IMR-90 (cell line): Measurements from ENCODE around the gene PRMT5. TPM values are rescaled to one million over a fixed set of nuclear protein-coding genes. Genes with fewer than 3 reads are reported as not detected.

Experiments
- ATAC-seq: fragments of 200-7000 bp; cut with Tn5 transposase; 2 replicates; pipeline ENCODE4 v1.9.1; 2020; ENCODE audit warnings: low read depth, mild to moderate bottlenecking, moderate library complexity
- BruUV-seq: library from RNA; stranded (reverse); fragments of 400-500 nt; replicated peaks from 2 replicates; lab custom pipeline; 2021; lab: Mats Ljungman, UMichigan
- CTCF ChIA-PET: fragments of 300-600 bp; formaldehyde crosslinking; extraction: SDS; loops from one replicate; lab custom pipeline; 2021; ENCODE audit warnings: antibody characterized with exemption; lab: Yijun Ruan, JAX
- POLR2A ChIA-PET: fragments of 300-600 bp; sonication (Branson Sonifier 250); formaldehyde crosslinking; loops from one replicate; lab custom pipeline; 2022; ENCODE audit warnings: antibody characterized with exemption; ENCODE audit not compliant: unreplicated experiment; lab: Charles Lee
- DNase-seq: peaks from one replicate; pipeline ENCODE4 v3.0.0; 2013
- H2AFZ ChIP-seq: replicated peaks from 2 replicates; pipeline ENCODE3; 2013; ENCODE audit warnings: low read length, mild to moderate bottlenecking; ENCODE audit not compliant: poor library complexity
- H2AK5ac ChIP-seq: 2 replicates; pipeline ENCODE4 v1.6.1; 2013; ENCODE audit warnings: low read depth, low read length, inconsistent platforms
- H2AK9ac ChIP-seq: replicated peaks from 2 replicates; pipeline ENCODE3; 2013; ENCODE audit warnings: mild to moderate bottlenecking, low read depth, low read length, moderate library complexity; ENCODE audit not compliant: poor library complexity
- H2BK120ac ChIP-seq: 2 replicates; pipeline ENCODE4 v1.6.1; 2013; ENCODE audit warnings: low read depth, low read length, inconsistent platforms
- H2BK15ac ChIP-seq: 3 replicates; pipeline ENCODE4 v1.6.1; 2013; ENCODE audit warnings: low read depth, low read length, inconsistent platforms
- H2BK20ac ChIP-seq: 2 replicates; pipeline ENCODE4 v1.6.1; 2013; ENCODE audit warnings: low read depth, mild to moderate bottlenecking, inconsistent platforms, low read length, moderate library complexity
- H2BK5ac ChIP-seq: 2 replicates; pipeline ENCODE4 v1.6.1; 2013; ENCODE audit warnings: mild to moderate bottlenecking, low read depth, low read length, inconsistent platforms; ENCODE audit not compliant: poor library complexity, severe bottlenecking
- H3K14ac ChIP-seq: replicated peaks from 2 replicates; pipeline ENCODE4 v1.6.1; 2013; ENCODE audit warnings: low read depth, low read length, inconsistent platforms
- H3K18ac ChIP-seq: 2 replicates; pipeline ENCODE4 v1.6.1; 2013; ENCODE audit warnings: low read depth, low read length, control low read depth
- H3K23ac ChIP-seq: 2 replicates; pipeline ENCODE4 v1.6.1; 2013; ENCODE audit warnings: low read depth, low read length, inconsistent platforms
- H3K27ac ChIP-seq: 2 replicates; pipeline ENCODE4 v1.5.1; 2013; ENCODE audit warnings: mild to moderate bottlenecking, control low read depth, low read length; ENCODE audit not compliant: insufficient read depth
- H3K27me3 ChIP-seq: 2 replicates; pipeline ENCODE4 v1.6.1; 2013; ENCODE audit warnings: low read length; ENCODE audit not compliant: control insufficient read depth, insufficient read depth
- H3K36me3 ChIP-seq: 2 replicates; pipeline ENCODE4 v1.6.1; 2013; ENCODE audit warnings: low read length, mixed read lengths; ENCODE audit not compliant: control insufficient read depth, insufficient read depth
- H3K4ac ChIP-seq: 2 replicates; pipeline ENCODE4 v1.6.1; 2013; ENCODE audit warnings: low read depth, low read length, inconsistent platforms
- H3K4me1 ChIP-seq: 2 replicates; pipeline ENCODE4 v1.6.1; 2013; ENCODE audit warnings: low read length, mixed read lengths; ENCODE audit not compliant: control insufficient read depth, insufficient read depth
- H3K4me2 ChIP-seq: 2 replicates; pipeline ENCODE4 v1.6.1; 2013; ENCODE audit warnings: low read depth, mild to moderate bottlenecking, control low read depth, low read length, moderate library complexity
- H3K4me3 ChIP-seq: 2 replicates; pipeline ENCODE4 v1.5.1; 2013; ENCODE audit warnings: low read depth, mild to moderate bottlenecking, control low read depth, low read length, moderate library complexity; ENCODE audit not compliant: insufficient read depth
- H3K56ac ChIP-seq: 2 replicates; pipeline ENCODE4 v1.6.1; 2013; ENCODE audit warnings: low read length, inconsistent platforms; ENCODE audit not compliant: insufficient read depth; ENCODE audit errors: extremely low read depth
- H3K79me1 ChIP-seq, 2 experiments: 2 replicates each; pipeline ENCODE4 v1.6.1; 2013; ENCODE audit warnings: low read length in 2 of 2, inconsistent platforms in 1 of 2, low read depth in 1 of 2
- H3K9ac ChIP-seq: 2 replicates; pipeline ENCODE4 v1.6.1; 2013; ENCODE audit warnings: low read depth, low read length, control low read depth
- H3K9me1 ChIP-seq: 2 replicates; pipeline ENCODE4 v1.6.1; 2013; ENCODE audit warnings: low read length, inconsistent platforms; ENCODE audit not compliant: insufficient read depth
- H3K9me3 ChIP-seq: 2 replicates; pipeline ENCODE4 v1.6.1; 2013; ENCODE audit warnings: low read length; ENCODE audit not compliant: control insufficient read depth, insufficient read depth
- H4K20me1 ChIP-seq: 2 replicates; pipeline ENCODE4 v1.6.1; 2013; ENCODE audit warnings: low read length, inconsistent platforms; ENCODE audit not compliant: insufficient read depth
- H4K5ac ChIP-seq: 2 replicates; pipeline ENCODE4 v1.6.1; 2013; ENCODE audit warnings: mild to moderate bottlenecking, low read depth, low read length, control low read depth
- H4K8ac ChIP-seq, 2 experiments: 2 replicates each; pipeline ENCODE4 v1.6.1; 2013; ENCODE audit warnings: low read depth in 2 of 2, low read length in 2 of 2, control low read depth in 1 of 2, inconsistent platforms in 1 of 2
- H4K91ac ChIP-seq: 2 replicates; pipeline ENCODE4 v1.6.1; 2013; ENCODE audit warnings: low read depth, low read length, inconsistent platforms; ENCODE audit not compliant: insufficient read depth
- CTCF ChIP-seq: conservative IDR thresholded peaks from 2 replicates; pipeline ENCODE4 v1.5.1; 2012; ENCODE audit warnings: mild to moderate bottlenecking, low read depth, low read length, improper control_type of control experiment
- RAD21 ChIP-seq: IDR thresholded peaks from 2 replicates; pipeline ENCODE4 v1.6.1; 2012; ENCODE audit warnings: low read length, improper control_type of control experiment
- SMC3 ChIP-seq: fragments of 150-350 bp; IDR thresholded peaks from 2 replicates; pipeline ENCODE4 v1.6.1; 2016; ENCODE audit warnings: low read depth, mild to moderate bottlenecking, antibody characterized with exemption, low read length, moderate library complexity
- USF2 ChIP-seq: fragments of 150-350 bp; IDR thresholded peaks from 2 replicates; pipeline ENCODE4 v1.6.1; 2017; ENCODE audit warnings: mild to moderate bottlenecking, antibody characterized with exemption, low read length, low read depth
- WGBS, 2 experiments: methylation state at CpG; one replicate each; pipeline versions ENCODE4 v1.1.5 to v1.1.7; 2013; ENCODE audit warnings: missing lambda C conversion rate in 2 of 2; ENCODE audit not compliant: insufficient read length in 1 of 2; ENCODE audit errors: extremely low coverage in 2 of 2; 5-methylcytosine and 5-hydroxymethylcytosine counted together
- dilution Hi-C: fragments of 300-500 bp; cut with HindIII; formaldehyde crosslinking; loops from one replicate; pipeline ENCODE4 v1.14.3; 2018; ENCODE audit warnings: low sequenced_read_pairs; ENCODE audit not compliant: unreplicated experiment
- in situ Hi-C: fragments of 300-500 bp; cut with MboI; formaldehyde crosslinking; loops from 3 replicates; pipeline ENCODE4 v1.14.3; 2019; ENCODE audit warnings: low sequenced_read_pairs, inconsistent platforms, mixed read lengths
- intact Hi-C: fragments of 100-400 bp; cut with micrococcal nuclease; formaldehyde crosslinking; loops from 2 replicates; pipeline ENCODE4 v1.10.0; 2022
- polyA plus RNA-seq, 3 experiments: library from polyadenylated mRNA; depleted of rRNA; stranded (reverse); fragments of >200 nt; gene quantifications; 2 replicates each; pipeline ENCODE4 v1.2.3, GENCODE V29; 2012; ENCODE audit warnings: low replicate concordance in 1 of 3
- total RNA-seq: library from RNA; depleted of rRNA; stranded (reverse); fragments of >200 nt; gene quantifications from 2 replicates; pipeline ENCODE4 v1.2.3, GENCODE V29; 2012

Gene PRMT5
- total and polyA plus RNA-seq, 2 of the 4 experiments (the other 2 are of a cell fraction) = 99.3 to 136 TPM

- peaks cover 26% of the 10 kb centered on the region for H3K4me1 ChIP-seq
- H3K4me2 ChIP-seq = no peak overlapping the region
- H3K56ac ChIP-seq = no peak overlapping the region
- peaks cover 38 to 61% of the 10 kb centered on the region in 2 experiments for H3K79me1 ChIP-seq
- ChIA-PET CTCF (interaction anchor here (0.6 to 2.4 kb wide), 7 partner anchors 10 to 96 kb away, joined by 3 to 8 read pairs (median 3); no protein-coding TSS in a partner anchor), POLR2A (interaction anchor here (0.5 to 1.5 kb wide), 2 partner anchors 10 to 34 kb away, joined by 5 to 13 read pairs; partner anchors contain the start of gene AJUBA)
- H4K8ac ChIP-seq = 0 out of 4 replicates have a peak overlapping the region, but pooled peaks of 1 of the 2 experiments have one; percentile 24
- DNase-seq (peak; percentile 70), ATAC-seq (peak; percentile 36)
- BruUV-seq = no TSS peak
- no peak overlapping the region for H4K5ac ChIP-seq
- H3K18ac ChIP-seq = no peak overlapping the region
- H3K9me1 ChIP-seq = peaks cover 5% of the 10 kb centered on the region; the same call in 1 of the 2 replicates
- peak; percentile 56 for TF ChIP-seq SMC3
- no peak for TF ChIP-seq USF2
- peak; percentile 79 for TF ChIP-seq RAD21
- peak; percentile 71 for TF ChIP-seq CTCF
- 83% methylated on average over 3 of the region's 6 CpGs; no CpG with 5 or more reads in 1 of the 2 experiments for WGBS, 2 experiments
- 0 out of 2 replicates have a peak overlapping the region, but pooled peaks have one; percentile 20 for H3K14ac ChIP-seq
- no peaks in the 10 kb centered on the region for H3K9me3 ChIP-seq
- no peak overlapping the region for H2BK15ac ChIP-seq
- no peak overlapping the region; the same call in 1 of the 2 replicates for H3K23ac ChIP-seq
- H2BK20ac ChIP-seq = no peak overlapping the region
- H2BK5ac ChIP-seq = no peak overlapping the region
- H3K4ac ChIP-seq = no peak overlapping the region
- no peak overlapping the region for H3K27ac ChIP-seq
- H4K20me1 ChIP-seq = peaks cover 38% of the 10 kb centered on the region
- peaks cover 49% of the 10 kb centered on the region for H3K36me3 ChIP-seq
- dilution Hi-C loops = no loop called here
- no peak overlapping the region for H2BK120ac ChIP-seq
- no peak overlapping the region for H3K9ac ChIP-seq
- in situ Hi-C loops = no loop called here
- peak overlapping the region; percentile 59; the same call in 1 of the 2 replicates for H2AK5ac ChIP-seq
- H2AFZ ChIP-seq = peak overlapping the region; percentile 17
- intact Hi-C loops = loop anchor here (1.0 kb wide), 1 partner anchor 10 kb away; no protein-coding TSS in a partner anchor
- no peak overlapping the region for H2AK9ac ChIP-seq
- H3K27me3 ChIP-seq = no peaks in the 10 kb centered on the region
- no peak overlapping the region for H3K4me3 ChIP-seq
- no peak overlapping the region for H4K91ac ChIP-seq
These were observed 44.2 kb upstream of the PRMT5 start for GRCh38 chr14:22973217-22974032.
